ENCODE measurements around the gene PCBP3. TPM values are rescaled to one million over a fixed set of nuclear protein-coding genes. Genes with fewer than 3 reads are reported as not detected.
"Not testable (repeated sequence)": the region's sequence is repeated elsewhere in the genome, so short reads cannot be mapped to it uniquely, and the experiment has no call there.

Gene PCBP3
- polyA plus RNA-seq, 1 donor from 2014 or later, result 1.7 TPM

DNA sequence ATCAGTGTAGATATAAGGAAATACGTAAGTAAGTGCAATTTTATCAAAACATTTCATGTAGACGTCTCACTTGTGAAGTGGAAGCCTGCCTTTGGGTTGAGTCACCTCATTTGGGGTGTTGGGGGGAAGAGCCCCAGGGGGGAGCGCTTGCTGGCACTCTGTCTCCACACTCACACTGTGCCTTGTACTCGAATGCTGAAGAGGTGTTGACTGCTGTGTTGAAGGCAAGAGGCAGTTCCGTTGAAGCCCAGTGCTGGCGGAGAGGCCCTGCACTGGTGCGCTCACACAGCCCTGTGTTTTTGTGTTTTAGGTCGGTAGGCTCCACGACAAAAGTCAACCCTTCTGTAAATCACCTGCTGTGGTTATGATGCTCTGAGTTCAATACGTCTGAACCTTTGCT lies 206.1 kb downstream of the PCBP3 start:
- Histone ChIP-seq H3K9me3 (ENCODE audit: low read length) (no peaks in the 10 kb centered on the region), H3K4me3 (ENCODE audit: low read length) (no peak overlapping the region), H3K27ac (ENCODE audit: low read length) (no peak overlapping the region), H2AFZ (ENCODE audit: low read depth, low read length) (no peak overlapping the region), H3K36me3 (ENCODE audit: insufficient read depth, low read length) (no peaks in the 10 kb centered on the region), H3K9me2 (ENCODE audit: insufficient read depth, low read length) (no peaks in the 10 kb centered on the region), H3K79me2 (replicated peaks; ENCODE audit: insufficient read depth, low read length) (no peaks in the 10 kb centered on the region), H3K4me2 (ENCODE audit: low read length) (no peak overlapping the region), H3K27me3 (ENCODE audit: insufficient read depth, low read depth, low read length) (no peaks in the 10 kb centered on the region), H3K9ac (ENCODE audit: low read length) (no peak overlapping the region), H3F3A (ENCODE audit: insufficient read depth, low read length, poor library complexity, severe bottlenecking) (no peaks in the 10 kb centered on the region), H4K20me1 (ENCODE audit: insufficient read depth) (no peaks in the 10 kb centered on the region)
- TF ChIP-seq RAD21 (conservative IDR thresholded peaks at IDR 0.05) (no peak), POLR2AphosphoS5 (IDR thresholded peaks at IDR 0.05) (no peak), SMC3 (conservative IDR thresholded peaks at IDR 0.05; ENCODE audit: poor library complexity) (no peak), EZH2 (IDR thresholded peaks at IDR 0.05; ENCODE audit: borderline replicate concordance, insufficient read depth, low read length, poor library complexity, severe bottlenecking) (no peak), MXI1 (conservative IDR thresholded peaks at IDR 0.05; ENCODE audit: poor library complexity, severe bottlenecking) (no peak), TAF1 (IDR thresholded peaks at IDR 0.05; ENCODE audit: low read depth) (no peak), EP300 (conservative IDR thresholded peaks at IDR 0.05; ENCODE audit: poor library complexity, severe bottlenecking) (no peak)
- TF ChIP-seq, protein P1, sequence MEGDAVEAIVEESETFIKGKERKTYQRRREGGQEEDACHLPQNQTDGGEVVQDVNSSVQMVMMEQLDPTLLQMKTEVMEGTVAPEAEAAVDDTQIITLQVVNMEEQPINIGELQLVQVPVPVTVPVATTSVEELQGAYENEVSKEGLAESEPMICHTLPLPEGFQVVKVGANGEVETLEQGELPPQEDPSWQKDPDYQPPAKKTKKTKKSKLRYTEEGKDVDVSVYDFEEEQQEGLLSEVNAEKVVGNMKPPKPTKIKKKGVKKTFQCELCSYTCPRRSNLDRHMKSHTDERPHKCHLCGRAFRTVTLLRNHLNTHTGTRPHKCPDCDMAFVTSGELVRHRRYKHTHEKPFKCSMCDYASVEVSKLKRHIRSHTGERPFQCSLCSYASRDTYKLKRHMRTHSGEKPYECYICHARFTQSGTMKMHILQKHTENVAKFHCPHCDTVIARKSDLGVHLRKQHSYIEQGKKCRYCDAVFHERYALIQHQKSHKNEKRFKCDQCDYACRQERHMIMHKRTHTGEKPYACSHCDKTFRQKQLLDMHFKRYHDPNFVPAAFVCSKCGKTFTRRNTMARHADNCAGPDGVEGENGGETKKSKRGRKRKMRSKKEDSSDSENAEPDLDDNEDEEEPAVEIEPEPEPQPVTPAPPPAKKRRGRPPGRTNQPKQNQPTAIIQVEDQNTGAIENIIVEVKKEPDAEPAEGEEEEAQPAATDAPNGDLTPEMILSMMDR (IDR thresholded peaks at IDR 0.05; ENCODE audit: poor library complexity, severe bottlenecking), result no peak
- TF ChIP-seq, protein P2, sequence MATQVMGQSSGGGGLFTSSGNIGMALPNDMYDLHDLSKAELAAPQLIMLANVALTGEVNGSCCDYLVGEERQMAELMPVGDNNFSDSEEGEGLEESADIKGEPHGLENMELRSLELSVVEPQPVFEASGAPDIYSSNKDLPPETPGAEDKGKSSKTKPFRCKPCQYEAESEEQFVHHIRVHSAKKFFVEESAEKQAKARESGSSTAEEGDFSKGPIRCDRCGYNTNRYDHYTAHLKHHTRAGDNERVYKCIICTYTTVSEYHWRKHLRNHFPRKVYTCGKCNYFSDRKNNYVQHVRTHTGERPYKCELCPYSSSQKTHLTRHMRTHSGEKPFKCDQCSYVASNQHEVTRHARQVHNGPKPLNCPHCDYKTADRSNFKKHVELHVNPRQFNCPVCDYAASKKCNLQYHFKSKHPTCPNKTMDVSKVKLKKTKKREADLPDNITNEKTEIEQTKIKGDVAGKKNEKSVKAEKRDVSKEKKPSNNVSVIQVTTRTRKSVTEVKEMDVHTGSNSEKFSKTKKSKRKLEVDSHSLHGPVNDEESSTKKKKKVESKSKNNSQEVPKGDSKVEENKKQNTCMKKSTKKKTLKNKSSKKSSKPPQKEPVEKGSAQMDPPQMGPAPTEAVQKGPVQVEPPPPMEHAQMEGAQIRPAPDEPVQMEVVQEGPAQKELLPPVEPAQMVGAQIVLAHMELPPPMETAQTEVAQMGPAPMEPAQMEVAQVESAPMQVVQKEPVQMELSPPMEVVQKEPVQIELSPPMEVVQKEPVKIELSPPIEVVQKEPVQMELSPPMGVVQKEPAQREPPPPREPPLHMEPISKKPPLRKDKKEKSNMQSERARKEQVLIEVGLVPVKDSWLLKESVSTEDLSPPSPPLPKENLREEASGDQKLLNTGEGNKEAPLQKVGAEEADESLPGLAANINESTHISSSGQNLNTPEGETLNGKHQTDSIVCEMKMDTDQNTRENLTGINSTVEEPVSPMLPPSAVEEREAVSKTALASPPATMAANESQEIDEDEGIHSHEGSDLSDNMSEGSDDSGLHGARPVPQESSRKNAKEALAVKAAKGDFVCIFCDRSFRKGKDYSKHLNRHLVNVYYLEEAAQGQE (IDR thresholded peaks at IDR 0.05; ENCODE audit: borderline replicate concordance), result no peak

DNA sequence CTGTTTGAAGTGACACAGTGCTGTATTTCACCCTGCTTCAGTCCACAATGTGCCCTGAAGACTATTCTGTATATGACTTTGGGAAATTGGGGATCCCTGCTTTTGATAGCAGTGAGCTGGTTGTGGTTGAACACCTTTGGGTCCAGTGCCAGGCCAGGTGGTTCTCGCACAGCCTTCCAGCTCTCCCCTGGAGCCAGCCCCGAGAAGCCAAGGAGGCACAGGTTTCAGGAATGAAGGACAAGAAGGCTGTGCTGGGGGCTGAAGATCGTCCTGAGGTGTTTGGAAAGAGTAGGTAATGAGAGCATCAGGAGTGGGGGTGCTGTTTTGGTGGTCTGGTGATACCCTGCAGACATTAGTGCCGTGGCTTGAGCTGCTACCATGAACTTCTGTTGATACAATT lies 206.7 kb downstream of the PCBP3 start:
- H3K36me3 ChIP-seq (ENCODE audit: insufficient read depth, low read length), result no peaks in the 10 kb centered on the region
- H3F3A ChIP-seq (ENCODE audit: insufficient read depth, low read length, poor library complexity, severe bottlenecking), result no peaks in the 10 kb centered on the region
- H3K27me3 ChIP-seq (ENCODE audit: insufficient read depth, low read depth, low read length), result no peaks in the 10 kb centered on the region
- H3K9me2 ChIP-seq (ENCODE audit: insufficient read depth, low read length), result no peaks in the 10 kb centered on the region
- no peak overlapping the region for H3K9ac ChIP-seq (ENCODE audit: low read length)
- H3K9me3 ChIP-seq (ENCODE audit: low read length), result no peaks in the 10 kb centered on the region
- H3K4me3 ChIP-seq (ENCODE audit: low read length), result no peak overlapping the region
- H3K79me2 ChIP-seq (replicated peaks; ENCODE audit: insufficient read depth, low read length), result no peaks in the 10 kb centered on the region
- H3K27ac ChIP-seq (ENCODE audit: low read length), result no peak overlapping the region
- H4K20me1 ChIP-seq (ENCODE audit: insufficient read depth), result no peaks in the 10 kb centered on the region
- no peak overlapping the region for H2AFZ ChIP-seq (ENCODE audit: low read depth, low read length)
- H3K4me2 ChIP-seq (ENCODE audit: low read length), result no peak overlapping the region
- TF ChIP-seq POLR2AphosphoS5 (IDR thresholded peaks at IDR 0.05) (no peak), EP300 (conservative IDR thresholded peaks at IDR 0.05; ENCODE audit: poor library complexity, severe bottlenecking) (no peak), TAF1 (IDR thresholded peaks at IDR 0.05; ENCODE audit: low read depth) (no peak), EZH2 (IDR thresholded peaks at IDR 0.05; ENCODE audit: borderline replicate concordance, insufficient read depth, low read length, poor library complexity, severe bottlenecking) (no peak), RAD21 (conservative IDR thresholded peaks at IDR 0.05) (no peak), MXI1 (conservative IDR thresholded peaks at IDR 0.05; ENCODE audit: poor library complexity, severe bottlenecking) (no peak), SMC3 (conservative IDR thresholded peaks at IDR 0.05; ENCODE audit: poor library complexity) (no peak)
- TF ChIP-seq, protein P1 (IDR thresholded peaks at IDR 0.05; ENCODE audit: poor library complexity, severe bottlenecking), result no peak
- TF ChIP-seq, protein P2 (IDR thresholded peaks at IDR 0.05; ENCODE audit: borderline replicate concordance), result no peak

DNA sequence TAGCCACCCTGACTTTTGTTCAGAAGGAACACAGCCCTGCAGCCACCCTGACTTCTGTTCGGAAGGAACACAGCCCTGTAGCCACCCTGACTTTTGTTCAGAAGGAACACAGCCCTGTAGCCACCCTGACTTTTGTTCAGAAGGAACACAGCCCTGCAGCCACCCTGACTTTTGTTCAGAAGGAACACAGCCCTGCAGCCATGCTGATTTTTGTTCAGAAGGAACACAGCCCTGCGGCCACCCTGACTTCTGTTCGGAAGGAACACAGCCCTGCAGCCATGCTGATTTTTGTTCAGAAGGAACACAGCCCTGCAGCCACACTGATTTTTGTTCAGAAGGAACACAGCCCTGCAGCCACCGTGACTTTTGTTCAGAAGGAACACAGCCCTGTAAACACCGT lies 208.9 kb downstream of the PCBP3 start:
- H3K27ac ChIP-seq (ENCODE audit: low read length); H3K4me2 ChIP-seq (ENCODE audit: low read length); H3F3A ChIP-seq (ENCODE audit: insufficient read depth, low read length, poor library complexity, severe bottlenecking); H3K9me2 ChIP-seq (ENCODE audit: insufficient read depth, low read length); H4K20me1 ChIP-seq (ENCODE audit: insufficient read depth); H3K9me3 ChIP-seq (ENCODE audit: low read length); H3K36me3 ChIP-seq (ENCODE audit: insufficient read depth, low read length); H3K79me2 ChIP-seq (replicated peaks; ENCODE audit: insufficient read depth, low read length); H3K27me3 ChIP-seq (ENCODE audit: insufficient read depth, low read depth, low read length); H3K9ac ChIP-seq (ENCODE audit: low read length); H2AFZ ChIP-seq (ENCODE audit: low read depth, low read length); H3K4me3 ChIP-seq (ENCODE audit: low read length): not testable (repeated sequence)

Data from neural cell (in vitro differentiated cells).